AG09309 (cell line): ENCODE data around the gene CHID1.
A peak's percentile ranks its signal among the peaks of the same experiment; 100 is the strongest.

Source experiments
- DNase-seq: peaks from one replicate; pipeline ENCODE4 v3.0.0-alpha.2; 2010; ENCODE audit warnings: low read depth
- H3K4me3 ChIP-seq: 2 replicates; pipeline ENCODE4 v1.5.1; 2011; ENCODE audit warnings: mild to moderate bottlenecking, low read depth, low read length, moderate library complexity; ENCODE audit not compliant: control insufficient read depth
- CTCF ChIP-seq: IDR thresholded peaks from 2 replicates; pipeline ENCODE4 v1.5.1; 2011; ENCODE audit warnings: mild to moderate bottlenecking, low read depth, low read length, inconsistent platforms; ENCODE audit not compliant: insufficient read depth, control insufficient read depth; ENCODE audit errors: missing control alignments

Gene CHID1

GRCh38 chr11:827146-827896 lies 83.3 kb downstream of the CHID1 start:
- no peak overlapping the region; the same call in 1 of the 2 replicates for H3K4me3 ChIP-seq
- DNase-seq, result no peak
- TF ChIP-seq CTCF, result no peak

GRCh38 chr11:826836-827145 lies 83.8 kb downstream of the CHID1 start:
- no peak for DNase-seq
- H3K4me3 ChIP-seq, result peak overlapping the region; percentile 14
- no peak for TF ChIP-seq CTCF

GRCh38 chr11:826227-826621 lies 84.4 kb downstream of the CHID1 start:
- TF ChIP-seq CTCF, result no peak
- DNase-seq, result no peak
- H3K4me3 ChIP-seq, result no peak overlapping the region

GRCh38 chr11:825366-826226 lies 85.0 kb downstream of the CHID1 start:
- no peak for DNase-seq
- no peak for TF ChIP-seq CTCF
- H3K4me3 ChIP-seq, result no peak overlapping the region

GRCh38 chr11:824942-825341 lies 85.7 kb downstream of the CHID1 start:
- DNase-seq, result no peak
- H3K4me3 ChIP-seq, result no peak overlapping the region
- no peak for TF ChIP-seq CTCF

- no peak overlapping the region for H3K4me3 ChIP-seq
- no peak for DNase-seq
- no peak for TF ChIP-seq CTCF
These were observed 86.2 kb downstream of the CHID1 start for GRCh38 chr11:824292-824880.
